Measurements from ENCODE around the gene MRFAP1L1.

Gene MRFAP1L1

GRCh38 chr4:6658209-6658595 lies 51.5 kb downstream of the MRFAP1L1 start:
- TF ChIP-seq CTCF (IDR thresholded peaks at IDR 0.05; ENCODE audit: control insufficient read depth, extremely low read depth, insufficient read depth): no peak
- H3K4me3 ChIP-seq (ENCODE audit: low read depth, low read length): no peak overlapping the region

More at GRCh38 chr4:6658209-6658595, 51.5 kb downstream of the MRFAP1L1 start:
- DNase-seq (ENCODE audit: low read depth): no peak

Measured in LNCaP clone FGC (cell line).